Keratinocyte (primary cell): ENCODE results near the gene DBNDD1. TPM values are rescaled to one million over a fixed set of nuclear protein-coding genes. Genes with fewer than 3 reads are reported as not detected.

Source experiments
- DNase-seq: peaks from one replicate; pipeline ENCODE4 v3.0.0-alpha.2; 2011; ENCODE audit warnings: low read depth, missing footprints, low spot score
- FAIRE-seq: peaks from 2 replicates; lab custom pipeline; 2011; peaks lifted over from hg19 to GRCh38; lab: Jason Lieb, UNC
- H2AFZ ChIP-seq: 2 replicates; pipeline ENCODE4 v1.6.0; 2012; ENCODE audit warnings: low read length, control low read depth, inconsistent platforms; ENCODE audit not compliant: control insufficient read depth
- H3K27ac ChIP-seq: 2 replicates; pipeline ENCODE4 v1.5.1; 2011; ENCODE audit warnings: low read length; ENCODE audit not compliant: control insufficient read depth, insufficient read depth
- H3K27me3 ChIP-seq: 3 replicates; pipeline ENCODE4 v1.6.0; 2011; ENCODE audit warnings: low read length; ENCODE audit not compliant: control insufficient read depth, insufficient read depth; ENCODE audit errors: extremely low read depth
- H3K36me3 ChIP-seq, 2 experiments: 2 replicates in 1 of 2; 3 replicates in 1 of 2; pipeline ENCODE4 v1.5.1; 2011; ENCODE audit warnings: low read length in 2 of 2, mild to moderate bottlenecking in 1 of 2; ENCODE audit not compliant: control insufficient read depth in 2 of 2, insufficient read depth in 2 of 2; ENCODE audit errors: extremely low read depth in 1 of 2
- H3K4me1 ChIP-seq: 3 replicates; pipeline ENCODE4 v1.5.1; 2011; ENCODE audit warnings: low read length; ENCODE audit not compliant: control insufficient read depth, insufficient read depth; ENCODE audit errors: extremely low read depth
- H3K4me2 ChIP-seq: 3 replicates; pipeline ENCODE4 v1.6.0; 2011; ENCODE audit warnings: low read depth, low read length; ENCODE audit not compliant: control insufficient read depth, insufficient read depth; ENCODE audit errors: extremely low read depth
- H3K4me3 ChIP-seq, 3 experiments: fragments of 200-600 bp in 1 of 3; sonication (generic) in 1 of 3; 2 replicates in 2 of 3; 3 replicates in 1 of 3; pipeline ENCODE4 v1.5.1; 2011 to 2016; ENCODE audit warnings: low read length in 3 of 3, mild to moderate bottlenecking in 3 of 3, control low read depth in 2 of 3, inconsistent platforms in 1 of 3, low read depth in 1 of 3, mixed read lengths in 1 of 3, mixed run types in 1 of 3, moderate library complexity in 1 of 3; ENCODE audit not compliant: control insufficient read depth in 2 of 3, insufficient read depth in 2 of 3; ENCODE audit errors: extremely low read depth in 1 of 3
- H3K79me2 ChIP-seq: 2 replicates; pipeline ENCODE4 v1.6.0; 2012; ENCODE audit warnings: low read length; ENCODE audit not compliant: control insufficient read depth, insufficient read depth
- H3K9ac ChIP-seq: 3 replicates; pipeline ENCODE4 v1.6.0; 2011; ENCODE audit warnings: low read length; ENCODE audit not compliant: control insufficient read depth, insufficient read depth; ENCODE audit errors: extremely low read depth
- H3K9me1 ChIP-seq: 3 replicates; pipeline ENCODE4 v1.6.0; 2011; ENCODE audit warnings: low read length; ENCODE audit not compliant: control insufficient read depth, insufficient read depth; ENCODE audit errors: extremely low read depth
- H3K9me3 ChIP-seq: 2 replicates; pipeline ENCODE4 v1.5.1; 2012; ENCODE audit warnings: low read depth, low read length; ENCODE audit not compliant: control insufficient read depth
- H4K20me1 ChIP-seq: 3 replicates; pipeline ENCODE4 v1.6.0; 2011; ENCODE audit warnings: low read length; ENCODE audit not compliant: control insufficient read depth, insufficient read depth; ENCODE audit errors: extremely low read depth
- EZH2 ChIP-seq: IDR thresholded peaks from one replicate; pipeline ENCODE4 v1.6.1; 2012; ENCODE audit warnings: inconsistent platforms, mild to moderate bottlenecking, low read length, moderate library complexity
- dilution Hi-C: fragments of 300-500 bp; cut with MboI; formaldehyde crosslinking; loops from one replicate; pipeline ENCODE4 v1.7.0; 2020; ENCODE audit warnings: low sequenced_read_pairs; ENCODE audit not compliant: extremely low pct_ligation_motif_present
- polyA plus RNA-seq, 5 experiments: library from polyadenylated mRNA; depleted of rRNA in 3 of 5; stranded (reverse) in 3 of 5; stranded (forward) in 1 of 5; unstranded in 1 of 5; fragments of >200 nt; gene quantifications; 1 replicate in 1 of 5; 2 replicates in 3 of 5; 3 replicates in 1 of 5; pipeline versions ENCODE4 v1.2.1 to v1.2.3, GENCODE V29; 2011 to 2012; ENCODE audit warnings: missing spikeins in 2 of 5, low read depth in 1 of 5, low replicate concordance in 1 of 5
- TF ChIP-seq, protein P1 (sequence below), 3 experiments: IDR thresholded peaks in 1 of 3; conservative IDR thresholded peaks in 1 of 3; optimal IDR thresholded peaks in 1 of 3; 2 replicates in 2 of 3; 3 replicates in 1 of 3; pipeline versions ENCODE3 to v1.5.1; 2011; ENCODE audit warnings: low read length in 3 of 3, mild to moderate bottlenecking in 3 of 3, moderate library complexity in 2 of 3, control low read depth in 1 of 3, inconsistent platforms in 1 of 3; ENCODE audit not compliant: insufficient read depth in 2 of 3; ENCODE audit errors: extremely low read depth in 1 of 3

DBNDD1 gene
- polyA plus RNA-seq, 1 donor (not counting 4 experiments of a cell fraction or from before 2014, with no cell fraction given) = 1.7 TPM

DNA sequence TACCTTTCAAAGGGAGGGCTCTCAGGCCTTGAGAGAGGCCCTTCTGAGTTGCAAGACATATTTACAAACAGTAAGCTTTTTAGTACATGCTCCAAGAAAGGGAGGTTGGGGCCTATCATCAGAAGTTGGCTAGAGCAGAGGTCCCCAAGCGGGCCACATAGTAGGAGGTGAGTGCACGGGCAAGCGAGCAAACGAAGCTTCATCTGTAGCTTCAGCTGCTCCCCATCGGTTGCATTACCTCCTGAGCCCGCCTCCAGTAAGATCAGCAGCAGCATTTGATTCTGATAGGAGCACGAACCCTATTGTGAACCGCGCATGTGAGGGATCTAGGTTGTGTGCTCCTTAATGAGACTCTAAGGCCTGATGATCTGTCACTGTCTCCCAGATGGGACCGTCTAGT is 31.7 kb upstream of the DBNDD1 start:
- no peak for FAIRE-seq
- no peaks in the 10 kb centered on the region for H3K36me3 ChIP-seq

GRCh38 chr16:90048737-90049330 is 29.6 kb upstream of the DBNDD1 start:
- Histone ChIP-seq H3K4me2 (no peak overlapping the region), H3K9me3 (peaks cover 4% of the 10 kb centered on the region), H3K9ac (no peak overlapping the region), H3K79me2 (no peaks in the 10 kb centered on the region), H2AFZ (no peak overlapping the region), H3K27ac (no peak overlapping the region), H3K27me3 (peaks cover 16% of the 10 kb centered on the region), H3K4me1 (peaks cover 18% of the 10 kb centered on the region), H4K20me1 (peaks cover 4% of the 10 kb centered on the region), H3K4me3 (no peak overlapping the region), H3K9me1 (peaks cover 4% of the 10 kb centered on the region), H3K36me3 (no peaks in the 10 kb centered on the region)
- DNase-seq = no peak
- TF ChIP-seq, protein P1, sequence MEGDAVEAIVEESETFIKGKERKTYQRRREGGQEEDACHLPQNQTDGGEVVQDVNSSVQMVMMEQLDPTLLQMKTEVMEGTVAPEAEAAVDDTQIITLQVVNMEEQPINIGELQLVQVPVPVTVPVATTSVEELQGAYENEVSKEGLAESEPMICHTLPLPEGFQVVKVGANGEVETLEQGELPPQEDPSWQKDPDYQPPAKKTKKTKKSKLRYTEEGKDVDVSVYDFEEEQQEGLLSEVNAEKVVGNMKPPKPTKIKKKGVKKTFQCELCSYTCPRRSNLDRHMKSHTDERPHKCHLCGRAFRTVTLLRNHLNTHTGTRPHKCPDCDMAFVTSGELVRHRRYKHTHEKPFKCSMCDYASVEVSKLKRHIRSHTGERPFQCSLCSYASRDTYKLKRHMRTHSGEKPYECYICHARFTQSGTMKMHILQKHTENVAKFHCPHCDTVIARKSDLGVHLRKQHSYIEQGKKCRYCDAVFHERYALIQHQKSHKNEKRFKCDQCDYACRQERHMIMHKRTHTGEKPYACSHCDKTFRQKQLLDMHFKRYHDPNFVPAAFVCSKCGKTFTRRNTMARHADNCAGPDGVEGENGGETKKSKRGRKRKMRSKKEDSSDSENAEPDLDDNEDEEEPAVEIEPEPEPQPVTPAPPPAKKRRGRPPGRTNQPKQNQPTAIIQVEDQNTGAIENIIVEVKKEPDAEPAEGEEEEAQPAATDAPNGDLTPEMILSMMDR (optimal IDR thresholded peaks at IDR 0.05 in 1 of 3, IDR thresholded peaks at IDR 0.05 in 1 of 3, conservative IDR thresholded peaks at IDR 0.05 in 1 of 3; ENCODE audit: extremely low read depth in 1 of 3, insufficient read depth in 2 of 3, low read length in 3 of 3) = no peak
- no peak for TF ChIP-seq EZH2
- dilution Hi-C loops = no loop called here
- FAIRE-seq = no peak

More for the DNA sequence above, 31.7 kb upstream of the DBNDD1 start:
- Histone ChIP-seq H3K9me1 (no peaks in the 10 kb centered on the region), H4K20me1 (no peaks in the 10 kb centered on the region), H3K27ac (no peak overlapping the region), H2AFZ (no peak overlapping the region), H3K27me3 (peaks cover 16% of the 10 kb centered on the region), H3K4me2 (no peak overlapping the region), H3K4me1 (peaks cover 11% of the 10 kb centered on the region), H3K4me3 (no peak overlapping the region), H3K9me3 (peaks cover 17% of the 10 kb centered on the region), H3K9ac (no peak overlapping the region), H3K79me2 (no peaks in the 10 kb centered on the region)
- TF ChIP-seq EZH2 = no peak
- TF ChIP-seq, protein P1 (optimal IDR thresholded peaks at IDR 0.05 in 1 of 3, IDR thresholded peaks at IDR 0.05 in 1 of 3, conservative IDR thresholded peaks at IDR 0.05 in 1 of 3; ENCODE audit: extremely low read depth in 1 of 3, insufficient read depth in 2 of 3, low read length in 3 of 3) = no peak
- DNase-seq = no peak
- dilution Hi-C loops = no loop called here
